Panc1 (cell line): ENCODE measurements around the gene KDM4E.

Experiments
- POLR2AphosphoS5 ChIP-seq: IDR thresholded peaks from 2 replicates; pipeline ENCODE4 v1.6.1; 2012; ENCODE audit warnings: mild to moderate bottlenecking, low read depth, low read length, moderate library complexity
- TCF7L2 ChIP-seq: IDR thresholded peaks from 2 replicates; pipeline ENCODE4 v1.6.1; 2011; ENCODE audit warnings: mild to moderate bottlenecking, low read depth, low read length, inconsistent platforms
- TF ChIP-seq, protein P1 (sequence below): fragments of 450-650 bp; IDR thresholded peaks from 2 replicates; pipeline ENCODE4 v1.5.1; 2017; ENCODE audit warnings: mild to moderate bottlenecking
- TF ChIP-seq, protein P2 (sequence below), 2 experiments: IDR thresholded peaks; 2 replicates each; pipeline ENCODE4 v1.6.1; 2011 to 2012; ENCODE audit warnings: low read depth in 2 of 2, control low read depth in 1 of 2, low read length in 1 of 2, mild to moderate bottlenecking in 1 of 2, moderate library complexity in 1 of 2; ENCODE audit not compliant: insufficient read depth in 1 of 2

DNA sequence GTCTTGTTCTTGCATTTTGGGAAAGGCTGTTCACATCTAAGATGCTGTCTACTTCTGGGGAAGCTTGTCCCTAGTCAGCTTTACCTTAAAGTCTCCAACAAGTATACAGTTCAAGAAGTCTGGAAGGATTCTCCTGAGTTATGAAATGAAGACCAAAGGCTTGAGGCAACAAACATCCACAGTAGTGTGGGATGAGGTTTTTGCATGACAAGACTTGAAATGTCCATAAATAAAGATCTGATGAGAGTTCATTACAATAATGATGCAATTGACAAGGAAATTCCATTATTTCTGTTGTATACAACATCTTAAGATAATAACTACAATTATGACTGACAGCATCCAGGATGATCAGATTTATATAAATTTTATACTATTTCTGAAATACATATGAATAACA is 21.3 kb upstream of the KDM4E start:
- TF ChIP-seq, protein P1, sequence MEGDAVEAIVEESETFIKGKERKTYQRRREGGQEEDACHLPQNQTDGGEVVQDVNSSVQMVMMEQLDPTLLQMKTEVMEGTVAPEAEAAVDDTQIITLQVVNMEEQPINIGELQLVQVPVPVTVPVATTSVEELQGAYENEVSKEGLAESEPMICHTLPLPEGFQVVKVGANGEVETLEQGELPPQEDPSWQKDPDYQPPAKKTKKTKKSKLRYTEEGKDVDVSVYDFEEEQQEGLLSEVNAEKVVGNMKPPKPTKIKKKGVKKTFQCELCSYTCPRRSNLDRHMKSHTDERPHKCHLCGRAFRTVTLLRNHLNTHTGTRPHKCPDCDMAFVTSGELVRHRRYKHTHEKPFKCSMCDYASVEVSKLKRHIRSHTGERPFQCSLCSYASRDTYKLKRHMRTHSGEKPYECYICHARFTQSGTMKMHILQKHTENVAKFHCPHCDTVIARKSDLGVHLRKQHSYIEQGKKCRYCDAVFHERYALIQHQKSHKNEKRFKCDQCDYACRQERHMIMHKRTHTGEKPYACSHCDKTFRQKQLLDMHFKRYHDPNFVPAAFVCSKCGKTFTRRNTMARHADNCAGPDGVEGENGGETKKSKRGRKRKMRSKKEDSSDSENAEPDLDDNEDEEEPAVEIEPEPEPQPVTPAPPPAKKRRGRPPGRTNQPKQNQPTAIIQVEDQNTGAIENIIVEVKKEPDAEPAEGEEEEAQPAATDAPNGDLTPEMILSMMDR: no peak
- no peak for TF ChIP-seq POLR2AphosphoS5
- TF ChIP-seq TCF7L2: no peak
- TF ChIP-seq, protein P2, sequence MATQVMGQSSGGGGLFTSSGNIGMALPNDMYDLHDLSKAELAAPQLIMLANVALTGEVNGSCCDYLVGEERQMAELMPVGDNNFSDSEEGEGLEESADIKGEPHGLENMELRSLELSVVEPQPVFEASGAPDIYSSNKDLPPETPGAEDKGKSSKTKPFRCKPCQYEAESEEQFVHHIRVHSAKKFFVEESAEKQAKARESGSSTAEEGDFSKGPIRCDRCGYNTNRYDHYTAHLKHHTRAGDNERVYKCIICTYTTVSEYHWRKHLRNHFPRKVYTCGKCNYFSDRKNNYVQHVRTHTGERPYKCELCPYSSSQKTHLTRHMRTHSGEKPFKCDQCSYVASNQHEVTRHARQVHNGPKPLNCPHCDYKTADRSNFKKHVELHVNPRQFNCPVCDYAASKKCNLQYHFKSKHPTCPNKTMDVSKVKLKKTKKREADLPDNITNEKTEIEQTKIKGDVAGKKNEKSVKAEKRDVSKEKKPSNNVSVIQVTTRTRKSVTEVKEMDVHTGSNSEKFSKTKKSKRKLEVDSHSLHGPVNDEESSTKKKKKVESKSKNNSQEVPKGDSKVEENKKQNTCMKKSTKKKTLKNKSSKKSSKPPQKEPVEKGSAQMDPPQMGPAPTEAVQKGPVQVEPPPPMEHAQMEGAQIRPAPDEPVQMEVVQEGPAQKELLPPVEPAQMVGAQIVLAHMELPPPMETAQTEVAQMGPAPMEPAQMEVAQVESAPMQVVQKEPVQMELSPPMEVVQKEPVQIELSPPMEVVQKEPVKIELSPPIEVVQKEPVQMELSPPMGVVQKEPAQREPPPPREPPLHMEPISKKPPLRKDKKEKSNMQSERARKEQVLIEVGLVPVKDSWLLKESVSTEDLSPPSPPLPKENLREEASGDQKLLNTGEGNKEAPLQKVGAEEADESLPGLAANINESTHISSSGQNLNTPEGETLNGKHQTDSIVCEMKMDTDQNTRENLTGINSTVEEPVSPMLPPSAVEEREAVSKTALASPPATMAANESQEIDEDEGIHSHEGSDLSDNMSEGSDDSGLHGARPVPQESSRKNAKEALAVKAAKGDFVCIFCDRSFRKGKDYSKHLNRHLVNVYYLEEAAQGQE (IDR thresholded peaks at IDR 0.05; ENCODE audit: insufficient read depth in 1 of 2, low read depth in 2 of 2, low read length in 1 of 2): no peak
